ENCODE results near the gene MEIKIN.
"Not testable (repeated sequence)": the region's sequence is repeated elsewhere in the genome, so short reads cannot be mapped to it uniquely, and the experiment has no call there.

MEIKIN gene

DNA sequence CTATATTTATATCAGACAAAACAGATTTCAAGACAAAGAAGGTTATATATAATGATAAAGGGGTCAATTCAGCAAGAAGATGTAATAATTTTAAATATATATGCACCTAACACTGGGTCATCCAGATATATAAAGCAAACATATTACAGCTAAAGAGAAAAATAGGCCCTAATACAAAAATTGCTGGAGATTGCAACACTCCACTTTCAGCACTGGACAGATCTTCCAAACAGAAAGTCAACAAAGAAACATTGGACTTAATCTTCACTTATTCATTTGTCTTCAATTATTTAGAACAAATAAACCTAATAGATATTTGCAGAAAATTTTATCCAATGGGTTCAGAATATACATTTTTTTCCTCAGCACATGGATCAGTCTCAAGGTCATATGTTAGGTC is 45.8 kb downstream of the MEIKIN start:
- DNase-seq: no peak

DNA sequence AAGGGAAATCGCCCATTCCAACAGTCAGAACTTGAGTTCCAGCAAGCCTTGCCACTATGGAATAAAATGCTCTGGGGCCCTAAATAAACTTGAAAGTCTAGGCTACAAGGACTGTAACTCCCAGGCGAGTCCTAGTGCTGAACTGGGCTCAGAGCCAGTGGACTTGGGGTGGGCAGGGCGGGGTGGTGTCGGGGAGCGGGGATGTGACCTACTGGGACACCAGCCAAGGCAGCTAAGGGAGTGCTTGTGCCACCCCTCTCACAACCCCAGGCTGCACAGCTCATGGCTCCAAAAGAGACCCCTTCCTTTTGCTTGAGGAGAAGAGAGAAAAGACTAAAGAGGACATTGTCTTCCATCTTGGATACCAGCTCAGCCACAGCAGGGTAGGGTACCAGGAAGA is 61.5 kb downstream of the MEIKIN start:
- DNase-seq: no peak

- no peak for DNase-seq
Measured at GRCh38 chr5:131879705-131880104, 65.8 kb downstream of the MEIKIN start.

DNA sequence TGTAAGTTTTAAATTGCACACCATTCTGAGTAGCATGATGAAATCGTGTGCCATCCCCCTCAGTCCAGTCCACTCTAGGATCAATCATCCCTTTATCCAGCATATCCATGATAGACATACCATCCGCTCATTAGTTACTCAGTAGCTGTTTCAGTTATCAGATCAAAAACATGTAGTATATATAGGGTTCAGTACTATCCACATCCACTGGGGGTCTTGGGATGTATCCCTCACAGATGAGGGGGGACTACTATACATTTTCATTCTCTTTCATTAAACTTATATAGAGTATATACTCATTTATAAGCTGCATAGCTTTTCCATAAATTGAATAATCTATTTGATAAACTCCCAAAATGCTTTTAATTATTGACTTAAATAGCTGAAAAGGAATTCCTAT is 67.6 kb downstream of the MEIKIN start:
- DNase-seq: no peak

DNA sequence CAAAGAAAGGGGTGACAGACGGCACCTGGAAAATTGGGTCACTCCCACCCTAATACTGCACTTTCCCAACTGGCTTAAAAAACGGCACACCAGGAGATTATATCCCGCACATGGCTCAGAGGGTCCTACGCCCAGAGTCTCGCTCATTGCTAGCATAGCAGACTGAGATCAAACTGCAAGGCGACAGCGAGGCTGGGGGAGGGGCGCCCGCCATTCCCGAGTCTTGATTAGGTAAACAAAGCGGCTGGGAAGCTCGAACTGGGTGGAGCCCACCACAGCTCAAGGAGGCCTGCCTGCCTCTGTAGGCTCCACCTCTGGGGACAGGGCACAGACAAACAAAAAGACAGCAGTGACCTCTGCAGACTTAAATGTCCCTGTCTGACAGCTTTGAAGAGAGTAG is 74.2 kb downstream of the MEIKIN start:
- DNase-seq: not testable (repeated sequence)

DNA sequence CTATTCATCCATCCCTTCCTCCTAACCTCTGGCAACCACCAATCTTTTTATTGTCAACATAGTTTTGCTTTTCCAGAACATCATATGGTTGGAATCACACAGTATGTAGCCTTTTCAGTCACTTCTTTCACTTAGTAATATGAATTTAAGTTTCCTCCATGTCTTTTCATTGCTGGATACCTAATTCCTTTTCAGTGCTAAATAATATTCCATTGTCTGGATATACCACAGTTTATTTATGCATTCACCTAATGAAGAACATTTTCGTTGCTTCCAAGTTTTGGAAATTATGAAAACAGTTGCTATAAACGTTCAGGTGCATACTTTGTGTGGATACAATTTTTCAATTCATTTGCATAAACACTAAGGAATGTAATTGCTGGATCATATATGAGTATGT is 77.9 kb downstream of the MEIKIN start:
- DNase-seq: no peak

DNA sequence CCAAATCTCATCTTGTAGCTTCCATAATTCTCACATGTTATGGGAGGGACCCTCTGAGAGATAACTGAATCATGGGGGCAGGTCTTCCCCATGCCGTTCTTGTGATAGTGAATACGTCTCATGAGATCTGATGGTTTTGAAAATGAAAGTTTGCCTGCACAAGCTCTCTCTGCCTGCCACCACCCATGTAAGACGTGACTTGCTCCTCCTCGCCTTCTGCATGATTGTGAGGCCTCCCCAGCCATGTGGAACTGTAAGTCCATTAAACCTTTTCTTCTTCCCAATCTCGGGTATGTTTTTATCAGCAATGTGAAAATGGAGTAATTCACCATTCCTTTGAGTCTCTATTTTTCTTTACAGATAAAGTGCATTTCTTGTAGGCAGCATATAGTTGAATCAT is 81.8 kb downstream of the MEIKIN start:
- no peak for DNase-seq

DNA sequence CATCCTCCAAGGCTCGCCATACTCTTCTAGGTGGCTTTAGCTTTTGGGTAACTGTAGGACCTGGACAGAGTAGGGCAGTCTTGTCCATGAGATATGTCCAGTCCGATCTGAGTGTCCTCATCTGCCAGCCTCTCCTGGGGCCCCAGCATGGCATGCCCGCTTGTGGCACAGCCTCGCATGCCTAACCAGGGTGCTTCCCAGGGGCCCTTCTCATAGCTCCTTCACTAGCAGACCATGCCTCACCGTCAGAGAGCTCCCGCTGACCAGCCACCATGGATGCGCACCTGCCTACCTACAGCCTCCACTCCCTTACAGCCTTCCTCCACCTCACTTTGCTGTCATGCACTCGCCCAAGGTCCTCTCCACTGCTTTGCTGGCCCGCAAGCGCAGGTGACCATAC is 88.1 kb downstream of the MEIKIN start:
- DNase-seq: no peak

DNA sequence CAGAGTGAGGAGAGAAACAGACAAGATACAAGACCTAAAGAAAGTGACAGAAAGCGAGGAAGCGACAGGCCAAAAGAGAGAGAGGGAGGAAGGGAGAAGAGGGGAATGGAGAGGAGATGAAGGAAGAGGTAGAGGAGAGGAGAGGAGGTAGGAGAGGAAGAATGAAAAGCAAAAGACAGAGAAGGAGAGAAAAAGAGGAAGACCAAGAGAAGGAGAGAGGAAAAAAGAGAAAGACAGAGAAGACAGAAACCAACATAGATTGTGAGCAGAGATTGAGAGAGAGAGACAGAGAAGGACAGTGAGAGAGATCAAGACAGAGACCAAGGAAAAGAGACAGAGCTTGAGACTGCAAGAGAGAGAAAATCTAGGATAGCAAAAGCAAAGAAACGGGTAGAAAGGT is 90.0 kb downstream of the MEIKIN start:
- DNase-seq: no peak

DNA sequence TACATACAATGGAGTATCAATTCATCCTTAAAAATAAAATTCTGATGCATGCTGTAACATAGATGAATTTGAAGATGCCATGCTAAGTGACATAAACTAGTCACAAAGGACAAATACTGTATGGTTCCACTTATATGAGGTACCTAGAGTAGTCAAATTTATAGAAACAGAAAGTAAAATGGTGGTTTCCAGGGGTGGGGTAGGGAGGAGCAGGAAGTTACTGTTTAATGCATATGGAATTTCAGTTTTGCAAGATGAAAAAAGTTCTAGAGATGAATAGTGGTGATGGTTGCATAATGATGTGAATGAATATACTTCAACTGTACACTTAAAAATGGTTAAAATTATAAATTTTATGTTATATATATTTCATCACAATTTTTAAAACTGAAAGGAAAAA is 91.3 kb downstream of the MEIKIN start:
- DNase-seq: no peak

DNA sequence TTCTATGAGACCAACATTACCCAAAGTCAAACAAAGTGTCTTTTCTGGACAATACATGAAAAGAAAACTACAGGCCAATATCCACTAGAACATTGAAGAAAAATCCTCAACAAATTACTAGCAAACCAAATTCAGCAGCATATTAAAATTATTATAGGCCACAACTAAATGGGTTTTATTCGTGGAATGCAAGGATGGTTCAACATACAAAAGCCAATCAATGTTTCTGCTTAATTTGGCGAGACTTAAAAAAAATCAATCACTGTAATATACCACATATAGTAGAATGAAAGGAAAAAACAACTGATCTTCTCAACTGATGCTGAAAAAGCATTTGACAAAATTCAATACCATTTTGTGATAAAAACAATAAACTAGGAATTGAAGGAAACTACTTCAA is 96.8 kb downstream of the MEIKIN start:
- no peak for DNase-seq

DNA sequence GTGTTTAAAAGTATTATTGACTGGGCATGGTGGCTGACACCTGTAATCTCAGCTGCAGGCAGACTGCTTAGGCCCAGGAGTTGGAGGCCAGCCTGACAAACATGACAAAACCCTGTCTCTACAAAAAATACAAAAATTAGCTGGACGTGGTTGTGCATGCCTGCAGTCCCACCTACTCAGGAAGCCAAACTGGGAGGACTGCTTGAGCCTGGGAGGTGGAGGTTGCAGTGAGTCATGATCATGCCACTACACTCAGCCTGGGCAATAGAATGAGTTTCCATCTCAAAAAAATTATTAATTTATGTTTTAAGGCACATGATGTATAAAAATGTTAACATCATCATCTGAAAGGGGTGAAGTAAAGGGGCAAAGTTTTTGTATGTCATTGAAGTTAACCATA is 98.9 kb downstream of the MEIKIN start:
- DNase-seq: no peak

DNA sequence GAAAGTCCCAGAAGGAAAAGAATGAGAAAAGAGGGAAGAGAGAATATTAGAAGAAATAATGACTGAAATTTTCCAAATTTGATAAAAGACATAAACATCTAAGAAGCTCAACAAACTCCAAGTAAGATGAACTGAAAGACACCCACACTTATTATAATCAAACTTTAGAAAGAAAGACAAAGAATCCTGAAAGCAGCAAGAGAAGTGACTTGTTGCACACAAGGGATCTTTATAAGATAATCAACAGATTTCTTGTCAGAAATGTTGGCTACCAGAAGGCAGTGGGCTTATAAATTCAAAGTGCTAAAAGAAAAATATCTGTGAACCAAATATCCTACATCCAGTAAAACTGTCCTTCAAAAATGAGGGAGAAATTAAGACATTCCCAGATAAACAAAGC is 99.6 kb downstream of the MEIKIN start:
- no peak for DNase-seq

GRCh38 chr5:131842971-131843370 is 102.5 kb downstream of the MEIKIN start:
- not testable (repeated sequence) for DNase-seq

GRCh38 chr5:131832702-131833101 is 112.8 kb downstream of the MEIKIN start:
- DNase-seq: not testable (repeated sequence)

DNA sequence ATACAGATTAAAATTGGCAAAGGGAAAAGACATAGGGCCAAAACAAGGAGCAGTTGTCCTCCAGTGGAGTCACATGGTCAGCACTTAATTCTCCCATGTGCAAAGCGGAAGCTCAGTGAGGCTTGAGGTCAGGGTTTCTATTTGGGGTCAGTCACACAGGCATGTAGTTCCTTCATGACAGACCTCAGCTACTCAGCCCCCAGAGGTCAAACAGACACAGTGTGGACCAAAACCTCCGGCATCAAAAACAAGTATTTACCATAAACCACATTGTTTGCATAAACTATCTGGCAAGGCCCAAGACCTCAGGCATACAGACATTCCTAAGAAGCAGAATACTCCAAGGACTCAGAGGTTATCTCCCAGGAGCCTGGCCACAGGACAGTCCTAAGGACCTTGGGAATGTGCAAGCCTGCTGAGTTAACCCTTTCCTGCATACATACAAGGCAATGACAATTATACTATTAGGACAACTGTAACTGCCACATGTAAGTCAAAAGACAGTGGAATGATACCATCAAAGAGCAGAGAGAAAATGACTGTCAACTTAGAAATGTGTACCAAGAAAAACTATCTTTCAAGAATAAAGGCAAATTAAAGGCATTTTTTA is 120.0 kb downstream of the MEIKIN start:
- DNase-seq: no peak

DNA sequence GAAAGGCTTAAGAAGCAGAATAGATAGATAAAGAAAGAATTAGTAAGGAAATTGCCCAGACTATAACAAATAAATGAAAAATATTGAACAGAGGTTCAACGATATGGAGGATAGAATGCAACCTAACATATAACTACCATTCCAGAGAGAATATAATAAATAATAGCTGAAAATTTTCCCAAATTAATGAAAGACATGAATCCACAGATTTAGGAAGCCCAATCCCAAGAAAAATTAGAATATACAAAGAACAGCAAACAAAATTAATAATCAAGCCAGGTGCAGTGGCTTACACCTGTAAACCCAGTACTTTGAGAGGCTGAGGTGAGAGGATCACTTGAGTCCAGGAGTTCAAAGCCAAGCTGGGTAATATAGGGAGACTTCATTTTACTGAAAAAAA is 120.8 kb downstream of the MEIKIN start:
- no peak for DNase-seq

GRCh38 chr5:131821221-131821620 is 124.2 kb downstream of the MEIKIN start:
- no peak for DNase-seq

GRCh38 chr5:131818001-131818724 is 127.3 kb downstream of the MEIKIN start:
- DNase-seq: no peak

DNA sequence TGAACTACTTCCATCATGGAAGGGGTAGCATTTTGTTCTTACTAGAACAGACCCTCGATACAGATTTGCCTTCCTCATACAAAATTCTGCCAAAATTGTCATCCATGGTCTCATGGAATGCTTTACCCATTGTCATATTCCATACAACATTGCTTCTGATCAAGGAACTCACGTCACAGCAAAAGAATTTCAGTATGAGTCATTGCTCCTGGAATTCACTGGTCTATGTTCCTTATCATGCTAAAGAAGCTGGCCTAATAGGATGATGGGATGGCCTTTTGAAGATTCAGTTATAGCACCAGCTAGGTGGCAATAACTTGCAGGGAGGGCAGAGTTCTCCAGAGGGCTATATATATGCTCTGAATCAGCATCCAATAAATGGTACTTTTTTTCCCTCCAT is 130.5 kb downstream of the MEIKIN start:
- no peak for DNase-seq

DNA sequence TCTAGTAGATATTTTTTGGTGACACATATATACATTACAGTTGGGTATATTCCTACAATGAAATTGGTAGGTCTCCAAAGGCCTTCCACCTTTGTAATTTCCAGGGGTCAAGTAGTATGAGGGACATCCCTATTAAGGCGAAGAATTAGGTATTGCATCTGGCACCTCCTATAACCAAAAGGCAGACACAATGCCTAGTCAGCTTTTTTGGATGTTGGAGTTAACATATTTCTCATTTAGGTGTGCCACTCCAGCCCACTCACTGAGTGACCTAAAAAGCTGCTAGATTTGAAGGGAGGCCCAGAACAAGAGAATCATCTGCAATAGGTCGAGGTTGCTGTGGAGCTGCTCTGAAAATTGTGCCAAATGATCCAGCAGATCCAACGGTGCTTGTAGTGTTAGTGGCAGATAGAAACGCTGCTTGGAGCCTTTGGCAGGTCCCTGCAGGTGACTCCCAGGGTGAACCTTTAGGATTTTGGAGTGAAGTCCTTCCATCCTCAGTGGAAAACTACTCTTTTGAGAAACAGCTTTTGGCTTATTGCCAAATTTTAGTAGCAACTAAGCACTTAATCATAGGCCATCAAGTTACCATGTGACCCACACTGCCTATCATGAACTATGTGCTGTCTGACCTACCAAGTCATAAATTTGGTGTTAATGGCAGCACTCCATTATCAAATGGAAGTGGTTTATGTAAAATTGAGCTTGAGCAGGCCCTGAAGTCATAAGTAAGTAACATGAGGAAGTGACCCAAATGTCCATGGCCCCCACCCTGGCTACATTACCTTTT is 132.9 kb downstream of the MEIKIN start:
- no peak for DNase-seq

- no peak for DNase-seq
Measured at GRCh38 chr5:131810510-131811249, 134.8 kb downstream of the MEIKIN start.
